Thoracic aorta (tissue), 2 donors: Measurements from ENCODE around the gene ADI1. TPM values are rescaled to one million over a fixed set of nuclear protein-coding genes. Genes with fewer than 3 reads are reported as not detected.
"Not testable (repeated sequence)": the region's sequence is repeated elsewhere in the genome, so short reads cannot be mapped to it uniquely, and the experiment has no call there.

Experiments used
- ATAC-seq: fragments of 150-250 bp; one replicate; pipeline ENCODE4 v1.8.0; 2017; ENCODE audit warnings: low read depth; ENCODE audit not compliant: insufficient number of reproducible peaks, low FRiP score
- DNase-seq: peaks from one replicate; pipeline ENCODE4 v3.0.0-alpha.2; 2020; ENCODE audit warnings: low spot score
- H3K27ac ChIP-seq, 2 donors: fragments of 200-600 bp; sonication (generic); 1 replicate in 1 of 2; 2 replicates in 1 of 2; pipeline ENCODE4 v1.5.1; 2016; ENCODE audit warnings: mild to moderate bottlenecking in 2 of 2, moderate library complexity in 2 of 2
- H3K27me3 ChIP-seq: fragments of 200-600 bp; sonication (generic); replicated peaks from 2 replicates; pipeline ENCODE4 v1.6.0; 2016; ENCODE audit warnings: mild to moderate bottlenecking; ENCODE audit not compliant: insufficient read depth
- H3K36me3 ChIP-seq: fragments of 200-600 bp; sonication (generic); one replicate; pipeline ENCODE4 v1.5.1; 2016
- H3K4me1 ChIP-seq, 2 donors: fragments of 200-600 bp; sonication (generic); 1 replicate in 1 of 2; 2 replicates in 1 of 2; pipeline versions ENCODE4 v1.5.1 to v1.6.0; 2016; ENCODE audit warnings: low read depth in 2 of 2, mild to moderate bottlenecking in 1 of 2; ENCODE audit not compliant: control insufficient read depth in 1 of 2
- H3K4me3 ChIP-seq: fragments of 200-600 bp; sonication (generic); 2 replicates; pipeline ENCODE4 v1.5.1; 2016; ENCODE audit warnings: mild to moderate bottlenecking
- H3K9me3 ChIP-seq: fragments of 200-600 bp; sonication (generic); 2 replicates; pipeline ENCODE4 v1.5.1; 2016
- CTCF ChIP-seq: fragments of 200-600 bp; sonication (generic); IDR thresholded peaks from one replicate; pipeline ENCODE4 v1.5.1; 2019; ENCODE audit warnings: antibody characterized with exemption
- total RNA-seq, 2 donors: library from RNA; depleted of rRNA; stranded (reverse); fragments of >200 nt; gene quantifications; one replicate each; pipeline versions ENCODE4 v1.1.0 to v1.2.3, GENCODE V29; 2016

Gene ADI1
- total RNA-seq, 2 donors from 2014 or later = 120 to 126 TPM

- ATAC-seq = no peak
- Histone ChIP-seq H3K27ac (peak overlapping the region in 1 of 2 donors; percentile 86), H3K4me1 (peaks cover 0 to 14% of the 10 kb centered on the region in 2 donors), H3K27me3 (no peaks in the 10 kb centered on the region), H3K9me3 (no peaks in the 10 kb centered on the region), H3K36me3 (peaks cover 16% of the 10 kb centered on the region), H3K4me3 (no peak overlapping the region)
- DNase-seq = no peak
- no peak for TF ChIP-seq CTCF
These were observed 60.7 kb downstream of the ADI1 start for GRCh38 chr2:3458396-3459184.

GRCh38 chr2:3457524-3458395, 61.6 kb downstream of the ADI1 start:
- no peaks in the 10 kb centered on the region for H3K9me3 ChIP-seq
- ATAC-seq = no peak
- no peaks in the 10 kb centered on the region for H3K27me3 ChIP-seq
- DNase-seq = no peak
- peaks cover 16% of the 10 kb centered on the region for H3K36me3 ChIP-seq
- no peak overlapping the region for H3K27ac ChIP-seq
- H3K4me3 ChIP-seq = no peak overlapping the region
- TF ChIP-seq CTCF = no peak
- peaks cover 0 to 14% of the 10 kb centered on the region in 2 donors for H3K4me1 ChIP-seq

- Histone ChIP-seq H3K4me3 (no peak overlapping the region), H3K27ac (no peak overlapping the region), H3K36me3 (peaks cover 16% of the 10 kb centered on the region), H3K27me3 (no peaks in the 10 kb centered on the region), H3K9me3 (no peaks in the 10 kb centered on the region), H3K4me1 (peaks cover 0 to 6% of the 10 kb centered on the region in 2 donors)
- TF ChIP-seq CTCF = no peak
- ATAC-seq (no peak), DNase-seq (no peak)
These were observed 63.2 kb downstream of the ADI1 start for GRCh38 chr2:3456125-3456524.

GRCh38 chr2:3454802-3455201, 64.5 kb downstream of the ADI1 start:
- no peak for DNase-seq
- Histone ChIP-seq H3K36me3 (peaks cover 20% of the 10 kb centered on the region), H3K27ac (no peak overlapping the region), H3K4me1 (no peaks in the 10 kb centered on the region), H3K27me3 (no peaks in the 10 kb centered on the region), H3K9me3 (no peaks in the 10 kb centered on the region), H3K4me3 (no peak overlapping the region)
- TF ChIP-seq CTCF = no peak
- no peak for ATAC-seq

- not testable (repeated sequence) for H3K4me3 ChIP-seq, ATAC-seq, H3K4me1 ChIP-seq, H3K27ac ChIP-seq, DNase-seq, H3K9me3 ChIP-seq, H3K27me3 ChIP-seq
- H3K36me3 ChIP-seq = peaks cover 16% of the 10 kb centered on the region
These were observed 65.3 kb downstream of the ADI1 start for GRCh38 chr2:3454005-3454404.
